HG03558 (cell line): ENCODE measurements around the gene PHLDB2.

Source experiments
- ATAC-seq: cut with Tn5 transposase; IDR thresholded peaks from one replicate; pipeline ENCODE4 v1.9.1; 2021; ENCODE audit warnings: moderate number of reproducible peaks; ENCODE audit not compliant: unreplicated experiment; ENCODE audit errors: extremely low read depth

Gene PHLDB2

DNA sequence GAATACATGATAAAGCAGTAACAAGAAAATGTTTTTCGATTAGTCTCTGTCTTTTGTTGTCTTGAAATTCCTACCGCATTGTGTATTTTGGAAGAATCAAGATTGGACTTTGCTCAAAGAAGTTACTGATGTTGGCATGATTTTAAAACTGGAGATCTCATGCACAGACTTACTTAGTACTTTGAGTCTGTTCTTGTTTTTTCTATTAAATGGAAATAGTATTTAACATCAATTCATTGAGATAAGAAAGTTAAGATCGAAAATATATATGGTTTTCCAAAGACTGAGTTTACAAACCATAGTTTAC is 122.3 kb downstream of the PHLDB2 start:
- ATAC-seq, result no peak

DNA sequence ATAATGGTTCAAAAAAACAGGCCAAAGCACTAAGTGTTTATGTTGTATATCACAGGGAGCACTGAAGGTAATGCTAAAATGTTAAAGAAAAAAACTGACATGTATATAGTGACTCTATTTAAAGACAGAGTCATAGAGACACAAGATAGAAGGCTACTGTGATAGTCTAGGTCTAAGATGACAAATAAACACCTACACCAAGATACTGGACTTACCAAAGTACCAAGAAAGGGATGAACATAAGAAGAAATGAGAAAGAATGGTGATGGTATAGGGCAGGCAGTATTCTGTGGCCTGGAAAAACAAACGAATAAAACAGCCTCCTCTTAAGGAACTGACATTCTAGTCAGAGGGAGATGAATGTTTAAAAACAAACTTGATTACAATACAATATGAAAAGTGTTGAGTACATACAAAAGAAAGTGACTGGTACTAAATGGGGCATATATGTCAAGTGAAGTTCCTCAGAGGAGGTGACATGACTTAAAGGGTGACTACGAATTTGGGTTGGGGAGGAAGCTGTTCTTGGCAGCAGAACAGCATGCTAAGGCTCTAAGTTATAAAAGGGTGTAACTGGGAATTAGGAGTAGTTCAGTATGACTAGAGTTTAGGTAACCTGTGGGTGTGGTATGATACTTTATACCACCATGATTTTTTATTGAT is 125.7 kb downstream of the PHLDB2 start:
- ATAC-seq, result no peak

DNA sequence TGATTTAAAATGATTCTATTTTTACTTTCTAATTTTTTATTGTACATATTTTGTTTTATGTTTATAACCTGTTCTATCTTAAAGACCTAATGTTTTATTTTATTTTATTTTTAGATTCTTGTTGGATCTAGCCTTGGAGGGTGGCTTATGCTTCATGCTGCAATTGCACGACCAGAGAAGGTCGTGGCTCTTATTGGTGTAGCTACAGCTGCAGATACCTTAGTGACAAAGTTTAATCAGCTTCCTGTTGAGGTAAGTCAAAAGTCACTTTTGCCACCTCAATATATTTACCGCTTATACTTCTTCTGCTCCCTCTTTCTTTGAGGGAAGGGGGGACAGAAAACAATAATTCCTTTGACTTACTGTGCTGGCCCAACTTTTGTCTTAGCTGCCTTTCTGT is 127.7 kb downstream of the PHLDB2 start:
- no peak for ATAC-seq

DNA sequence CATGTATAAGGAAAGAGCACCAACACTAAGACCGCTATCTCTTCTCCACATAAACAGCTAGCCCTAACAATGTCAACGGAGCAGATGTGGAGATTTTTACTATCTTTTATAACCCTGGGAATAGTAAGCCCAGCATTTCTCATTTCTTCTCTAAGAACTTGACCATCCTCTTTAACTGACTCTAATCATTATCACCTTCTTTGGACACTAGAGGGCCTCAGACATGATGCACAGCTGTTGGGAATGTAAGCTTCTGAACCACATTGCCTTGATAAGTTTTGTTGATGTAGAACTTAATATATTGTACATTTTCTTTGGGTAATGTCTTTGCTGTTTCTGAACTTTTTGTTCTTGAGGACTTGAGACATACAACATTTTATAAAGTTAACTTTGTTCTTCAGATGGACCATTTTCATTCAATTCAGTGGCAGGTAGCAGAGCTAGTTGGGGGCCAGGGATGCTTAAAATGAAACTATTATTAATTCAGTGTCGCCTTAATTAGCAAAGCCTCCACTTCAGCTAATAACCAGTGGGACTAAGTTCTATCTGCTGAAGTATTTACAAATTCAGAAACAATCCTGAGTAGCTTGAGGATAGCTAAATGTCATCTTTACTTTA is 130.1 kb downstream of the PHLDB2 start:
- ATAC-seq, result peak; percentile 91

DNA sequence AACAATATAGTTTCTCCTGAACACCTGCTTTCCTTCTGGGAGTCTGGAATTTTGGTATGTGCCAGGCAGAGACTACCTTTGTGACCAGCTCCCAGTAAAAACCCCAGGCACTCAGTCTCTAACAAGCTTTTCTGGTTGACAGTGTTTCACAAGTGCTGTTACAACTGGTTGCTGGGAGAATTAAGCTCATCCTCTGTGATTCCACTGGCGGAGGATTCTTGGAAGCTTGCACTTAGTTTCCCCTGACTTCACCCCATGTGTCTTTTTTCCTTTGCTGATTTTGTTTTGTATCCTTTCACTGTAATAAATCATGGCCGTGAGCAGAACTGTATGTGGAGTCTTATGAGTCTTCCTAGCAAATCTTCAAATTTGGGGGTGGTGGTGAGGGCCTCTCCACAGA is 134.0 kb downstream of the PHLDB2 start:
- ATAC-seq, result no peak

DNA sequence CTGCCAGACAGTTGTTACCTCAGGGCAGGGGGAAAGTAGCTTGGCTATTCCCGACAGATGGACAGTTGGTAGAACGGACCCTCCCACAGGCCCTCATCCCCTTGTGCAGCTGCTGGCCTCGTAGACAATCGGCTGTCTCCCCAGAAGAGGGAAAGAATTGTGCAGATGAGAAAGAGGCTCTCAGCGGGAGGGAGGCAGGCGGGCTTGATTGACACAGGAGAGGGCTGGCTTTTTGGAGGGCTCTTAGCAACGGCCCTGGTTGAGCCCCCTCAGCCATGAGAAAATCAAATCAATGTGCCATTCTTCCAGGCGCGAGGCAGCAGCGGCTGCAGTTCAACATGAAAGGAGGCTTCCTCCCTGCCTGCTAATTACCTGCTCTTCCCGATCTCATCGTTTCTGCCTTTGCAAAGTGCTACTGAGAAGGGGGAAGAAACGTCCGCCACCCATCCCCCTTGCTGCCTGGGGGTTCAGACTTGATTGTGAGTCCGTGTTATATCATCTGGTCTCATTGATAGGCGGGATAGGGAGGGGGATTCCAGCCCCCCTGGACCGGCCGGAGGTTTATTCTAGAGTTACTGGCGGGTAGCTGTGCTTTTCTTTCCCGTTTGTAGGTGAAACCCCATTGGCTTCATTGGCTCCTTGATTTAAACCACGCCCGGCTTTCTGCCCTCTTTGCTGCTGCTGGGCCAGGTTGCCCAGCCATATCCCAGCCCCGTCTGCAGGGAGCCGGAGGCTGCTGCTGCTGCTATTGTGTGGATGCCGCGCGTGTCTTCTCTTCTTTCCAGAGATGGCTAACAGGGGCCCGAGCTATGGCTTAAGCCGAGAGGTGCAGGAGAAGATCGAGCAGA is 139.8 kb downstream of the PHLDB2 start, which contains the start of gene TAGLN3:
TAGLN3 (plus strand) TSS at position 287 of the 848 bp plus-strand sequence; CDS start at position 788, 501 bp downstream.
- ATAC-seq, result no peak

DNA sequence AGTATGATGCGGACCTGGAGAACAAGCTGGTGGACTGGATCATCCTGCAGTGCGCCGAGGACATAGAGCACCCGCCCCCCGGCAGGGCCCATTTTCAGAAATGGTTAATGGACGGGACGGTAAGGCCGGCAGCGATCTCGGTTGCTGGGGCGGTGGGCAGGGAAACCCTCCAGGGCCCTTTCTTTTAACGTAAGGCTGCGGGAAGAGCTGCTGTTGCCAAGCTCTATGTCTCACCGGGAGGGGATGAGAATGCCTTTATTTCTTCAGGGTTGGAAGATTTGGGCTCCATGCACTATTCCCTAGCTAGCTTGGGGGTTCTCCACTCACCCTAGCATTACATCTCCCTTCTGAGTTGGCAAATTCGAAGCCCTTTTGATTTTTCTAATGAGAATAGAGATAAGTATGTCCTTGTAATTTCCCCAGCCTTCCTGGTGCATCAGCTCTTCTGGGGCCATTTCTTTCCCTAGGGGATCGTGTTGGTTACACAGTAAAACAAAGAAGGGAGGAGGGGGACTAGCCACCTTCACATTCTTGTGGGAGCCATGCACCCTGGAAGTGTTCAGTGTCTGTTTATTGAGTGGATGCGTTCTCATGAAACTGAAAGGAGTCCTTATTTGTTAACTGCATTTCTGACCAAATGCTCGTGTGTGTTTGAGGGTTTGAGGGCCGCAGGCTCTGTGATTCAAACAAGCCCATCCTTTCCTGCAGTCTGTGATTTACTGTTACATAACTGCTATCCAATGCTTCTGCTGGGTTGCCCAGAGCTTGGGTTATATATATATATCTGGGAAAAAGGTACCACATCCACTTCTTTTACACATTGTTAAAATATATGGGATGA is 140.6 kb downstream of the PHLDB2 start:
- ATAC-seq, result no peak

DNA sequence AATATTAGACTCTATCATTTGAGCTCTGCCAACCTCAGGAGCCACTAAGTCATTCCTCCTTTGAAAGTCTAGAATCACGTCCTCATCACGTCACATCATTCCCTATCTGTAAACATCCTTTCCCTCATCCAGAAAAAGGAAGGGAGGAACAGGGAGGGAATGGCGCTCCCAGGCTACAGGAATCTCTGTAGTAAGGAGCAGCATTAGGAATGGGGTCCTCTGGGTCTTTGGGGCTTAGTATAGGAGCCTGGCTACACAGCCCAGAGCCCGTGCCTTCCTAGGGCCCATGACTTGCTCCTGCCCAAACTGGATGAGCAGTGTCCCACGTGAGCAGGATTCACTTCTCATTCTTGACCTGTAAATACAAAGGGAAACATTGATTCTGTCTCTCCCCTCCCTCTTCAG is 141.3 kb downstream of the PHLDB2 start:
- no peak for ATAC-seq

DNA sequence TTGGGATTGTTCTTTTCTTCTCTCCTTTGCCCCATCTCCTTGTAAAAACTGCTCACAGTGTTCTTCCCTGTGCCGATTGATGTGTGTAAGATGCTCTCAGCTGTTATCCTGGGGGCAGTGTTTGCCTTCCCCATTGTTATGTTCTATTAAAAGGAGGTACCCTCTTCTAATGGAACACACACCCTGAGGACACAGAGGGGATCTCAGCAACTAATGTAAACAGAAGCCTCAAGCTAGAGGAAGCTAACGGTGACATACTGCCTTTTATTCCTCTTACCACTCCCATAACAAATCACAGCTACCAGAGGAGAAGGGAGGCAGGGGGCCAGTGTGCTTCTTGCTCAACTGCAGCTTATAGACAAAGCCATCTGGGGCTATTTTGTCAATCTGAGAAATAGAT is 141.9 kb downstream of the PHLDB2 start:
- no peak for ATAC-seq

DNA sequence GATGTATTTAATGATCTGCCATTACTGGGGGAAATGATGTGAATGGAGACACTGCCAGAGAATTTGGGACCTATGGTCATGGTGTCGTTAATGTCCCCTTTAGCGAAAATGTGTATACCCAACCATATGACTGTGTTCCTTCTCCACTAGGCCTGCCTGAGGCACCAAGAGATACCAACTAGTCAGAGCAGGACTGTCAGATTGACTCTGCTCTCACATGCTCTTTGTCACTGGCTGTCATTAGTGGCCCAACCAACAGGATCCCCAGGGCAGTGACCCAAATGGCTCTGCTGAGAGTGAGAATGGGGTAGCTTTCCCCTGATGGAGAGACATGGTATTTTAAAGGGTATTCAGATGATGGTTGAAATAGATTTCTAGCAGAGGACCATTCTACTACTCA is 142.5 kb downstream of the PHLDB2 start:
- ATAC-seq, result no peak

DNA sequence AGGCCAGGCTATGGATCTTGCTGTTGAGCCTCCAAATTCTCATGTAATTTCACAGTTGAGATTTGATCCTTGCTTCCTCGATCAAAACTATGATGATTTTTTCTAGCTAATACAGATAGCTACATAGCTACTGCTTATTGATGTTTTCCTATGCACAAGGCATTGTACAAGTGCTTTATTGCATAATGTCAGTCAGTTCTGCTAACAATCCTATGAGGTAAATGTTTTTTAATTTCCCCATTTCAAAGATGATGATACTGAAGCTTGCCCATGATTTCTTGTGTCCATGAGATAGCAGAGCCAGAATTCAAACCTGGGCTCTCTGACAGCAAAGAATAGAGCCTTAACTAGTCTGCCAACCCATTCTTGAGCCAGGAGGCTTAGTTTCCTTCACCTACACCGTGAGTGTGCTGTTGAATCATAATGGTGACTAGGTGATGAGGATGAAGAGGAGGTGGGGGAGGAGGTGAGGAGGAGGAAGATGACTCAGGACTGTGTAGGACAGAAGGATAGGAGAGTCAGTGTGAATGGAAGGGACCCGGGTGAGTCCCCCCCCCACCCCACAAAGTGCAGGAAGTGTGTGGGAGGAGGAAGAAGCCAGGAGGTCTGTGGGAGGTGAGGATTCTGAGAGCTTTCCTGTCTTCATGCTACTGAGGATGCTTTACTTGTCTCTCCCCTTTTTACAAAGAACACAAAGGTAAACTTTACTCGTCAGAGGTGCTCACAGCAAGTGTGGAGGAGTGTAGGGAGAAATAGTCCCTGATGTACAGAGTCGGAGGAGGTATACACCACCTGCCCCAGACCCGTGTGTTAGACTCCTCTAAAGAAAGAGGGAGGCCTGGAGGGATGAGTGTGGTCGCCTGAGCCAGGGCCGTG is 143.3 kb downstream of the PHLDB2 start:
- no peak for ATAC-seq

DNA sequence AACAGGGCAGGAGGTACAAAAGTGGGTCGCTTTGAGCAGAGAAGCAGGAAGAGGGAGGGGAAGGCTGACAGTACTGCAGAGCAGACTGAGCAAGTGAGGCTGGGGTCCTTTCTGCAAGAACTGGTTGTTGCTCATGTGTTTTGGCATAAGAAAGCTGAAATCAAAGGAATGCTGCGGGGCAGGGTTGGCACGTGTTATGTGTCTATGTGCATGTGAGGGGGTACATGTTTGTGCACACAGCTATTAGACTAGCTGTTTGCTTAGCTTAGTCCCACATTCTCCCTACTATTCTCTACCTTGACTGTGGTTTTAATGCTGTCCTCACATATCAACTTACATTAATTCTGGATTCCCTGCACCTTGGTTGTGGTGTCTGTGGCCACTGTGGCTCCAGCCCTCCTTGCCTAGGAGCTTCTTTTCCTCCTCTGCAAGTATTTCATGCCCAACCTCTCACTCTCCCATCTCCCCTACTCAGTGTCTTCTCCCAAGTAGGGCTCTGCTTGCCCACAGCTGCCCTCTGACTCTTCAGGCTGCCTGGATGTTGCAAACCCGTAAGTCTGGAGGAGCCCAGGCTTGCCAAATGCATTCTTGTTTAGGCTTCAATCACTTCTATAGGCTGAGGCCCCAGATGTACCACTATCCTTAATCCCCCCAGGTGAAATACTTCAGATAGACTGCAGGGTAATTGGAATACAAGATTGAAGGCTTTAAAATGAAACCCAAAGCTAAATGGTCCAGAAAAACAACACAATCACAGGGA is 144.4 kb downstream of the PHLDB2 start:
- ATAC-seq, result no peak

DNA sequence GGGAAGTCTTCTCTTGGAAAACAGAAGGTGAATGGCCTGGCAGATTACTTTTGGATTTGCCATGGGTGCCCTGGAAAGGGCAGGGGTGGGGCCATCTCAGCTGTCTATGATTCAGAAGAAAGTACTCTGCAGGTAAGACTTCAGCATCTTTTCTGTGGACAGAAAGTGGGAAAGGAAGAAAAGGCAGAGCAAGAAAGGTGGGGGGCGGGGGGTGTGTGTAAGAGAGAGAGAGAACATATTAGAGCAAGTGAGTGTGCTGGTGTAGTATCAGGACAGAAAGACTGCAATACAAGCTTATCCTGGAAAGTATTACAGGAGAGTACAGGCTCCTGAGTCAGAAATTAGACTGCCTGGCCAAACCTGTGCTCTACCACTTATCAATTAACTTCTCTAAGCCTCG is 145.1 kb downstream of the PHLDB2 start:
- ATAC-seq, result no peak

DNA sequence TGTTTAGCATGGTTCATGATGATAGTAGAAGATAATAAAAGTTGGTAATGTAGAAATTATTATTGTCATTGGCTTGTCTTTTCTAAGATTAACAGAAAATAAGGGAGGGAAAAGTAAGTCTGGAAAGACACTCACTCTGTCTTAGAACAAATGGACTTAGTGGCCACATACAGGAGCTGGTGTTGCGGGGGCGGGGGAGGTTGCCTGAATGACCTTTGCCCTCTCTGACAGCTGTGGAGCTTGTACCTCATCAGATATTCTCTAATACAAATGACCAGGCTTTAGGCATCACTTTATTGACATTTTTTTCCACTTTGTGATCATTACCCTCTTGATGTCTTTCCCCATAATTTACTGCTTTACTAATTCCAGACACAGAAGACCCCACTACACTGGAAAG is 145.6 kb downstream of the PHLDB2 start:
- ATAC-seq, result no peak

DNA sequence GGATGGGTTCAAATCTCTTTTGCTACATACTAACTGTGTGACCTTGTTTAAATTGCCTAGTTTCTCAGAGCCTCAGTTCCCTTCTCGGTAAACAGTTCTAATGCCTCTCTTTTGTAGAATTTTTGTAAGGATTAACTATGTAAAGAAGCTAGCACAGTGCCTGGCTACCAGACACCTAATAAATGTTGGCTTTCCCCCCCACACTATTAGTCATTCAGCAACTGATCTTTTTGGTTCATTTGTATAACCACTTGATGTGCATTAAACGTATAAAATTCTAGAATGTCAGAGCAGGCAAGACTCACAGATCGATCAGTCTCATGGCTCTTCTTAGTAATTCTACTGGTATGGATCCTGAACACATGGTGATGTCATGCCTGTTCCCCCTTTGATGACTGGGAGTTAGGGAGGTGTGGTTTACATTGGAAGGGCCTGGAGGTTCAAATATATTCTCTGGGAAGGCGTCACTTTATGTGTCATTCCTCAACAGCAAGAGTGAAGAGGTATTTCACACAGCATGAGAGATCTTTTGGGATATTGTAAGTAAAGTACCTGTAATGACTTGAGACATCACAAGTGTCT is 146.1 kb downstream of the PHLDB2 start:
- no peak for ATAC-seq

DNA sequence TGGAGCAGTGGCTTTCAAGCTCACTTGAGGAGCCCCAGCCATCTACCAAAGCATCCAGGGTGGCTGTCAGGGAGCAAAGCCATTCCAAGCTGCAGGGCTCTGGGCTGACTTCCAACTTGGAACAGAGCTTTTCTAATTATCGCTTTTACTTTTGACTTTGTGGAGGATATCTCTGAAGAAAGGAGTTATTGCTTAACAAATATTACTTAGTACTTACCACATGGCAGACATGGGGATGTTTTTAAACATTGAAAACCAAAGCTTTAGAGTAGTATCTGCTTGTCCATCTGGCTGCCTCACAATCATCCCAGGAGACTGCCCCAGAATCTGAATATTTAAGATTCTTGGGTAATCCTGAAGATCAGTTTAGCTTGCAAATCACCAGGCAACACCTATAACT is 148.6 kb downstream of the PHLDB2 start:
- no peak for ATAC-seq

DNA sequence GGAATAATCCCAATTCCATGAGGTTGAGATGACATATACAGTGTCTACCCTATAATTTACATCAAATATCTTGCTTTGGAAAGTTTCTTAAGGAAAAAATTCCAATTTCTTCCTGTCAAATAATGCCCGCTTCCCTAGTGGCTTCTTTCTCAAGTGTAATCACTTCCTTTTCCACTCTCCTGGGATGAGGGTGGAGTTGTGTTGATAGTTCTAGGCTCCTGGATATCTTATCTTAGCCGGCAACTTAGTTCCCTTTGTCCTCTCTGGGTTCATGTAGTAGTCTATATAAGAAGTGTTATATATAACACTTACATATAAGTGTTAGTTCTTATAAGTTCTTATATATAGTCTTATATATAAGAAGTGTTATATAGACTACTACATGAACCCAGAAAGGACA is 150.6 kb downstream of the PHLDB2 start:
- no peak for ATAC-seq

DNA sequence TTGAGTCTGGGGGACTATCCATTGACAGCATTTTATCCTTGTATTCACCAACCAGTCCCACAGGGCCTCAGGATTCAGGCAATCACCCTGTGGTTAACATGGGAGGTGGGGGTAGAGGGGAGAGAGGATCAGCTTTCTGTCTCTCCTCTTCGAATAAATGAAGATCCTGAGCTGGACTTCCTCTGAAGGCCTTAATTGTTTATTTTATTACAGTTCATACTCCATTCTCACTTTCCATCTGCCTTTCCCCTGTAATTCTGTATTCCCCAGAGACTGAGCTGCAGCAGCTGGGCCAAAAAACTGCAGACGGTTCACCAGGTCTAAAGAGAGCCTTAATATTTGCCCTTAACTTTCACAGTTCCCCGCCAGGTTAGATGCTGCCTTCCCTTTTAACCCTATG is 151.6 kb downstream of the PHLDB2 start:
- ATAC-seq, result no peak
